HG02852 (cell line): ENCODE measurements around the gene NUDT4.

Experiments
- ATAC-seq: cut with Tn5 transposase; IDR thresholded peaks from one replicate; pipeline ENCODE4 v1.9.1; 2021; ENCODE audit warnings: mild to moderate bottlenecking, moderate library complexity; ENCODE audit not compliant: unreplicated experiment

The NUDT4 gene

DNA sequence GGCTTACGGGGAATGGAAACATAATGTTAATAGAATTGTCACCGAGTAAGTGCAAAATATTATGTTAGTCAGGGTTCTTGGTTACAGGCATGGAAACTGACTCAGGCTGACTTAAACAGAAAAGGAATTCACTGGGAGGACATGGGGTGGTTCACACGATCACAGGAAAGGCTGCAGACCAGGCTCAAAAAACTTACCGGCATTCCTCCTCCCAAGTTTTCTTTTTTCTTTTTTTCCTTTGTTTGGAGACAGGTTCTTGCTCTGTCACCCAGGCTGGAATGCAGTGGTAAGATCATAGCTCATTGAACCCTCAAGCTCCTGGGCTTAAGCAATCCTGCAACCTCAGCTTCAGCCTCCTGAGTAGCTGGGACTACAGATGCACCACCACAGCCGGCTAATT lies 75.9 kb downstream of the NUDT4 start:
- no peak for ATAC-seq

GRCh38 chr12:93456077-93456476 lies 78.4 kb downstream of the NUDT4 start:
- no peak for ATAC-seq
